H9 (cell line): ENCODE results near the gene DDC. TPM values are rescaled to one million over a fixed set of nuclear protein-coding genes. Genes with fewer than 3 reads are reported as not detected.

Experiments
- DNase-seq: peaks from one replicate; pipeline ENCODE4 v3.0.0-alpha.2; 2017
- H2AFZ ChIP-seq: one replicate; pipeline ENCODE4 v1.6.1; 2013; ENCODE audit warnings: mild to moderate bottlenecking, low read length, control low read depth, moderate library complexity
- H2AK5ac ChIP-seq: 2 replicates; pipeline ENCODE4 v1.6.1; 2013; ENCODE audit warnings: low read length, control low read depth, mixed read lengths; ENCODE audit not compliant: insufficient read length
- H2BK120ac ChIP-seq: one replicate; pipeline ENCODE4 v1.6.1; 2013; ENCODE audit warnings: low read depth, mild to moderate bottlenecking, low read length, control low read depth, inconsistent platforms; ENCODE audit not compliant: poor library complexity, severe bottlenecking
- H2BK12ac ChIP-seq: 2 replicates; pipeline ENCODE4 v1.6.1; 2013; ENCODE audit warnings: low read length, control low read depth, mixed read lengths, low read depth; ENCODE audit not compliant: insufficient read length
- H2BK15ac ChIP-seq: 2 replicates; pipeline ENCODE4 v1.6.1; 2013; ENCODE audit warnings: low read depth, low read length, control low read depth
- H2BK20ac ChIP-seq: one replicate; pipeline ENCODE4 v1.6.1; 2013; ENCODE audit warnings: low read depth, mild to moderate bottlenecking, low read length, control low read depth, inconsistent platforms; ENCODE audit not compliant: poor library complexity, severe bottlenecking
- H2BK5ac ChIP-seq: 2 replicates; pipeline ENCODE4 v1.6.1; 2013; ENCODE audit warnings: low read length, control low read depth, mixed read lengths; ENCODE audit not compliant: insufficient read length
- H3K14ac ChIP-seq: 2 replicates; pipeline ENCODE4 v1.6.1; 2013; ENCODE audit warnings: low read length, control low read depth; ENCODE audit not compliant: insufficient read depth
- H3K18ac ChIP-seq: 2 replicates; pipeline ENCODE4 v1.6.1; 2013; ENCODE audit warnings: low read depth, mild to moderate bottlenecking, mixed read lengths, low read length, control low read depth; ENCODE audit not compliant: insufficient read length
- H3K23ac ChIP-seq: 2 replicates; pipeline ENCODE4 v1.6.1; 2013; ENCODE audit warnings: low read length, control low read depth, mixed read lengths, low read depth; ENCODE audit not compliant: insufficient read length
- H3K23me2 ChIP-seq: 2 replicates; pipeline ENCODE4 v1.6.1; 2013; ENCODE audit warnings: low read depth, mild to moderate bottlenecking, mixed read lengths, low read length, control low read depth; ENCODE audit not compliant: insufficient read length, poor library complexity, severe bottlenecking
- H3K27ac ChIP-seq: 2 replicates; pipeline ENCODE4 v1.5.1; 2013; ENCODE audit warnings: low read length, control low read depth, mixed read lengths, low read depth; ENCODE audit not compliant: insufficient read length
- H3K27me3 ChIP-seq: 2 replicates; pipeline ENCODE4 v1.6.1; 2013; ENCODE audit warnings: low read length, control low read depth, inconsistent platforms; ENCODE audit not compliant: insufficient read depth
- H3K4ac ChIP-seq: 2 replicates; pipeline ENCODE4 v1.6.1; 2013; ENCODE audit warnings: low read depth, mild to moderate bottlenecking, control low read depth, inconsistent platforms, low read length, moderate library complexity
- H3K4me1 ChIP-seq: 2 replicates; pipeline ENCODE4 v1.6.1; 2013; ENCODE audit warnings: low read length, control low read depth, inconsistent platforms; ENCODE audit not compliant: insufficient read depth
- H3K4me2 ChIP-seq: 2 replicates; pipeline ENCODE4 v1.6.1; 2013; ENCODE audit warnings: low read length, control low read depth, mixed read lengths; ENCODE audit not compliant: insufficient read length, insufficient read depth
- H3K56ac ChIP-seq: 2 replicates; pipeline ENCODE4 v1.6.1; 2013; ENCODE audit warnings: low read depth, mild to moderate bottlenecking, mixed read lengths, low read length, control low read depth; ENCODE audit not compliant: insufficient read length
- H3K79me1 ChIP-seq: 2 replicates; pipeline ENCODE4 v1.6.1; 2013; ENCODE audit warnings: low read depth, mild to moderate bottlenecking, moderate library complexity, low read length, control low read depth, inconsistent platforms; ENCODE audit not compliant: insufficient read depth, poor library complexity, severe bottlenecking
- H3K79me2 ChIP-seq: 2 replicates; pipeline ENCODE4 v1.6.1; 2013; ENCODE audit warnings: low read length, control low read depth, inconsistent platforms; ENCODE audit not compliant: insufficient read depth
- H3K9ac ChIP-seq: 2 replicates; pipeline ENCODE4 v1.6.1; 2013; ENCODE audit warnings: low read length, control low read depth, mixed read lengths; ENCODE audit not compliant: insufficient read length; ENCODE audit errors: extremely low read depth
- H3K9me3 ChIP-seq: one replicate; pipeline ENCODE4 v1.6.1; 2013; ENCODE audit warnings: low read depth, low read length, inconsistent platforms; ENCODE audit not compliant: control insufficient read depth
- H3T11ph ChIP-seq: one replicate; pipeline ENCODE4 v1.6.1; 2013; ENCODE audit warnings: mild to moderate bottlenecking, low read length, control low read depth, inconsistent platforms
- H4K20me1 ChIP-seq: one replicate; pipeline ENCODE4 v1.6.1; 2013; ENCODE audit not compliant: control insufficient read depth, insufficient read length, insufficient read depth
- H4K5ac ChIP-seq: 2 replicates; pipeline ENCODE4 v1.6.1; 2013; ENCODE audit warnings: low read depth, mild to moderate bottlenecking, mixed read lengths, low read length, control low read depth; ENCODE audit not compliant: insufficient read length
- H4K8ac ChIP-seq: replicated peaks from 2 replicates; pipeline ENCODE4 v1.6.1; 2013; ENCODE audit warnings: low read length, control low read depth, mixed read lengths, low read depth; ENCODE audit not compliant: insufficient read length
- H4K91ac ChIP-seq: 2 replicates; pipeline ENCODE4 v1.6.1; 2013; ENCODE audit warnings: low read depth, mild to moderate bottlenecking, moderate library complexity, mixed read lengths, low read length, control low read depth; ENCODE audit not compliant: insufficient read length
- H3K27ac Mint-ChIP-seq, 3 experiments: 2 replicates in 2 of 3; 3 replicates in 1 of 3; pipeline ENCODE4 v1.8.0; 2020 to 2021; ENCODE audit warnings: mixed read lengths in 3 of 3, mild to moderate bottlenecking in 1 of 3, moderate library complexity in 1 of 3
- H3K27me3 Mint-ChIP-seq: 2 replicates; pipeline ENCODE4 v1.8.0; 2021; ENCODE audit warnings: low read depth, mild to moderate bottlenecking, moderate library complexity, mixed read lengths
- H3K36me3 Mint-ChIP-seq, 3 experiments: 2 replicates in 2 of 3; 3 replicates in 1 of 3; pipeline ENCODE4 v1.8.0; 2020 to 2021; ENCODE audit warnings: low read depth in 3 of 3, mixed read lengths in 3 of 3; ENCODE audit not compliant: insufficient read depth in 1 of 3
- H3K4me1 Mint-ChIP-seq, 2 experiments: 2 replicates each; pipeline ENCODE4 v1.8.0; 2020; ENCODE audit warnings: mixed read lengths in 2 of 2
- H3K4me3 Mint-ChIP-seq, 2 experiments: 2 replicates in 1 of 2; 3 replicates in 1 of 2; pipeline ENCODE4 v1.8.0; 2020 to 2021; ENCODE audit warnings: mild to moderate bottlenecking in 2 of 2, mixed read lengths in 2 of 2, moderate library complexity in 1 of 2
- H3K9me3 Mint-ChIP-seq, 2 experiments: 2 replicates in 1 of 2; 3 replicates in 1 of 2; pipeline ENCODE4 v1.8.0; 2020; ENCODE audit warnings: mild to moderate bottlenecking in 2 of 2, mixed read lengths in 2 of 2, moderate library complexity in 1 of 2
- CTCF ChIP-seq: fragments of 200-600 bp; sonication (generic); conservative IDR thresholded peaks from 3 replicates; pipeline ENCODE4 v1.8.0; 2021; ENCODE audit warnings: antibody characterized with exemption, mild to moderate bottlenecking
- WGBS: extraction: QIAGEN DNeasy Blood & Tissue Kit; methylation state at CpG from one replicate; pipeline ENCODE4 v1.1.7; 2013; ENCODE audit warnings: missing lambda C conversion rate, low lambda C conversion rate, mixed read lengths; ENCODE audit not compliant: insufficient read length; ENCODE audit errors: extremely low coverage; 5-methylcytosine and 5-hydroxymethylcytosine counted together
- total RNA-seq: library from RNA; stranded (reverse); gene quantifications from 2 replicates; pipeline ENCODE4 v1.2.1, GENCODE V29; 2021

DDC gene
- total RNA-seq, 1 experiment from 2014 or later, result not detected

- H3K36me3 Mint-ChIP-seq, result no peaks in the 10 kb centered on the region
- Histone ChIP-seq H3K4me1 (peaks cover 3% of the 10 kb centered on the region; the same call in 1 of the 2 replicates), H3K14ac (no peak overlapping the region), H2AK5ac (no peak overlapping the region), H3T11ph (no peak overlapping the region), H2AFZ (no peak overlapping the region), H3K27ac (no peak overlapping the region), H3K79me1 (no peaks in the 10 kb centered on the region), H2BK20ac (no peak overlapping the region), H4K91ac (no peak overlapping the region), H3K56ac (no peak overlapping the region), H2BK15ac (no peak overlapping the region), H2BK12ac (no peak overlapping the region), H3K4me2 (no peak overlapping the region), H3K79me2 (no peaks in the 10 kb centered on the region), H3K9me3 (no peaks in the 10 kb centered on the region), H2BK5ac (no peak overlapping the region), H3K23ac (no peak overlapping the region), H4K20me1 (no peaks in the 10 kb centered on the region), H4K5ac (no peak overlapping the region), H4K8ac (no peak overlapping the region), H3K18ac (no peak overlapping the region), H3K4ac (no peak overlapping the region), H3K27me3 (no peaks in the 10 kb centered on the region), H2BK120ac (no peak overlapping the region), H3K9ac (no peak overlapping the region), H3K23me2 (no peaks in the 10 kb centered on the region)
- H3K9me3 Mint-ChIP-seq, result no peaks in the 10 kb centered on the region; a peak in 2 of 5 replicates
- DNase-seq, result no peak
- H3K27ac Mint-ChIP-seq, result no peak overlapping the region; a peak in 1 of 7 replicates
- no peak for TF ChIP-seq CTCF
- no CpG with 5 or more reads among the region's 4 CpGs for WGBS
- H3K27me3 Mint-ChIP-seq, result no peaks in the 10 kb centered on the region; the same call in 1 of the 2 replicates
- no peak overlapping the region for H3K4me3 Mint-ChIP-seq
- peaks cover 20 to 37% of the 10 kb centered on the region in 2 experiments for H3K4me1 Mint-ChIP-seq
Measured at GRCh38 chr7:50552921-50553320, 12.3 kb downstream of the DDC start.
